HG03342 (cell line): ENCODE data around the gene FEZF1.

ENCODE experiments used
- ATAC-seq: cut with Tn5 transposase; IDR thresholded peaks from one replicate; pipeline ENCODE4 v1.9.1; 2021; ENCODE audit warnings: mild to moderate bottlenecking, moderate library complexity; ENCODE audit not compliant: unreplicated experiment

Gene FEZF1

DNA sequence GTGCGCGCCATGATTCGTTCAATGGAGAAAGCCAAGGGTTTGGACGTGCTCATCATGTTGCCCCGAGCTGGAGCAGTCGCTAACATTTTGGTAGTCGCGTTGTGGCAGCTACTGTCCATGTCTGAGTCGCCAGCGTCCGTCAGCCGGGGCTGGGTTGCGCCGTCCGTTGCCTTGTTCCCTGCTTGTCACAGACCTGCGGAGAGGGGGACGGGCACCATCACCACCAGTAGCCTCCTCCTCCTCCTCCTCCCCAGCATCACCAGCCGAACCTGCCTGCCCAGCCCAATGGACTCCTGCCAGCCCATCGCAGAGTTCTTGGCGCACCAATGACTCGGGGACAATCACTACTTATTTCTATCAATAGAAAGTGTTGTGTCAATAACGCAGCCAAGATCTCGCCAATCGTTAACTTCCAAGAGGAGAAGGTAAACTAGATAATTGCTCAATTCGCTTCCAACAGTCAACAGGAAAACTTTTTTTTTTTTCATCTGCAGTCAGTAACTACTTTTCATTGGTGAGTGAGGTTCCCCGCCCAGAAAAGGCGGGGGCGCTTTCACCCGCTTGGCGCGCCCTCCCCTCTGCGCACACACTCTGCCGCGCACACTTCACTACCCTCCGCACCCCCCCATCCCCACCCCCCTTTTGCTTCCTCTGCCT, at the start of gene FEZF1:
FEZF1 (minus strand) TSS at position 432 of the 657 bp plus-strand sequence; CDS start at position 119, 313 bp downstream.
- no peak for ATAC-seq

DNA sequence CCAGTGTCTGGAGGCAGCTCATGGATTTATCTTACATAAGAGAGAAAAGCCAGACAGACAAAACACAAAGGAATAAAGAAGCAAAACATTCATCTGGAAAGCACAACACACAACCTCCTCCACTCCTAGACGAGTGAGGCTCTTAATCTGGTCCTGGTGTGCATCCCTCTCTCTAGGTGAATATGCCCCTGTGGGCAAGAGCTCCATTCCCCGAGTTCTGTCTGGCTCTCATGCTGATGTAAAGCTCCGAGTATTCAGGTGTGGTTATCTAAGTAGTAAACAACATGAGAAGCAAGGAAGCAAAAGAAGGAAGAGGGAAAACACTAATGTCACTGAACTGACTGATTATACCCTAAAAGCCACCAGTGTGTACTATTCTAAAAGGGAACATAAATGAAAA, 47.9 kb upstream of the FEZF1 start:
- ATAC-seq: no peak

DNA sequence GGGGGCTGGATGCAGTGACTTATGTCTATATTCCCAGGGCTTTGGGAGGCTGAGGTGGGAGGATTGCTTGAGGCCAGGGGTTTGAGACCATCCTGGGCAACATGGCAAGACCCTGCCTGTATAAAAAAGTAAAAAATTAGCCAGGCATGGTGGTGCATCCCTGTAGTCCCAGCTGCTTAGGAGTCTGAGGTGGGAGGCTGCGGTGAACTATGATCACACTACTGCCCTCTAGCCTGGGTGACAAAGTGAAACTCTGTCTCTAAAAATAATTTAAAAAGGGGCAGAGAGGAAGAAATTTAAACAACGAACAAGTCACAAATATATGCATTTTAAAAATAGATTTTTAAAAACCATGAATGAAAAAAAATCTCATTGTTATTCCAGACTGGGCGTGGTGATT, 46.2 kb upstream of the FEZF1 start:
- ATAC-seq: no peak

DNA sequence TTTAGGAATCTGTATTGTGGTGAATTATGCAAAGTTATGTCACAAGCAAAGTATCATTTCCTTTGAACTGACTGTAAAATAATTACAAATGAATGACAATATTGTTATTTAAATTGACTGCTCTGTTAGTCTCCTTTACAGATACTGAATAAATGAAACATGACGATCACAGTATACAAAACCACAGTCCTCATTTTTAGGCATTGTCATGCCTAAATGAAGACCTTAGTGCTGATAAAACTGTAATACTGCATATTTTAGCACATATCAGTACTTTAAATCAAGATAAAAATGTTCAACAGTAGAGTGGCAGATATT, 39.7 kb upstream of the FEZF1 start:
- no peak for ATAC-seq

- ATAC-seq: no peak
These were observed 39.2 kb upstream of the FEZF1 start for GRCh38 chr7:122343601-122344302.

GRCh38 chr7:122340427-122340826, 35.9 kb upstream of the FEZF1 start:
- ATAC-seq: no peak

DNA sequence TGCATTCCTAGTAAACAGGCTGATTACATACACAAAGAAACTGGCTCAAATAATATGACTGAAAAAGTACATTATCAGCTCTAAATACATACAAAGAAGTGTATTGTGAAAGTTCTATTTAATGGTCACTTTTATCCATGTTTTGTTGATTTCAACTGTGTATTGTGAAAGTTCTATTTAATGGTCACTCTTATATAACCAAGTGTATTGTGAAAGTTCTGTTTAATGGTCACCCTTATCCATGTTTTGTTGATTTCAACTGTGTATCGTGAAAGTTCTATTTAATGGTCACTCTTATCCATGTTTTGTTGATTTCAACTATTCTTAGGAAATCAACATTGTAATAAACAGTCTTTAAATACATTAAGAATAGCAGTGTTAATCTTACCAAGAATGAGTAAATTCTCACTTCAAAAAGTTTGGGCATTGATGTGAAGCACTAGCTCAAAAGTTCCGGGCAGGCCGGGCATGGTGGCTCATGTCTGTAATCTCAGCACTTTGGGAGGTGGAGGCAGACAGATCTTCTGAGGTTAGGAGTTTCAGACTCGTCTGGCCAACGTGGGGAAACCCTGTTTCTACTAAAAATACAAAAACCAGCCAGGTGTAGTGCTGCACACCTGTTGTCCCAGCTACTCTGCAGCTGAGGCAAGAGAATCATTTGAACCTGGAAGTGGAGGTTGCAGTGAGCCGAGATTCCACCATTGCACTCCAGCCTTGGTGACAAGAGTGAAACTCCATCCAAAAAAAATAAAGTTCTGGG, 34.8 kb upstream of the FEZF1 start:
- ATAC-seq: no peak

- ATAC-seq: no peak
These were observed 32.5 kb upstream of the FEZF1 start for GRCh38 chr7:122337011-122337410.

DNA sequence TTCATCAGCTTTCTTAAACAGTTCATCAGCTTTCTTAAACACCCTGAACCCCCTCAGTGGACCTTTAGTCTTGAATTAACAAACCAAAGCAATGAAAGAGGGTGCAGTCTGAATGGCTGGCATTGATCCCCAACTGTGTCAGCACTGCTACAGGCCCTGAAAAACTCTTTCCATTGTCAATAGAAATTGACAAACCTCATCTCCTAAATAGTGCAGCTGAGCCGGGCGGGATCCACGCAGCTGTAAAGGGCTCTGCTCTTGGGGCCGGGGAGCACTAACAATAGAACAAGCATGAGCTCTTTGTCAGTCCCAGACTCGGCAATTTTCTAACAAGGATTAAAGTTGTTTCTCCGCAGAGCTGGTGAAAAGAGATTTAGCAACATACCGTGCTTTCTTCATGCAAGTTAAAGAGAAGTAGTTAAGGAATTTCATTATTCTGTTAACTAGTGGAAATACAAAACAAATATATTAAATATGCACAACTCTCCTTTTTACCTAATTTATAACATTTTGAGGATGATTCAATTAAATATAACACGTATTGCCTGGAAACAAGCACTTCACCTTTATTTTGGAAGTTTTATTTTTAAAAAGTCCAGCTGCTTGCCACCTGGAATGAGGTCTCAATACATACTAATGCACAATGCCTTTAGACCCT, 24.7 kb upstream of the FEZF1 start:
- ATAC-seq: no peak

DNA sequence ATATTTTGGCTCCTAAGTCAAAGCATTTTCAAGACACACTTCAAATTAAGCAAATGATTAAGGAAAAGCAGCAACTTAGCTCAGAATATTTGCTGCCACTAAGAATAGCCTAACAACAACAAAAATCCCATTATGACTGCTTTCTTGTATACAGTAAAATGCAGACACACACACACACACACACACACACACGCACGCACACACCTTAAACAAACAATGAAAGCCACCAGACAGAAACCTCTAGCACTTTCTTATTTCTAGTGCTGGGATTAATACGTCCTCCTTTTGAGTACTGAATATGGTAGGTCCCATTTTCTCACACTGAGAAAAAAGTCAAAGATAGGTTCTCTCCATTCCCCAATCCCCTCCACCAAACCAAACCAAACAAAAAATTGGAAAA, 23.4 kb upstream of the FEZF1 start:
- no peak for ATAC-seq

DNA sequence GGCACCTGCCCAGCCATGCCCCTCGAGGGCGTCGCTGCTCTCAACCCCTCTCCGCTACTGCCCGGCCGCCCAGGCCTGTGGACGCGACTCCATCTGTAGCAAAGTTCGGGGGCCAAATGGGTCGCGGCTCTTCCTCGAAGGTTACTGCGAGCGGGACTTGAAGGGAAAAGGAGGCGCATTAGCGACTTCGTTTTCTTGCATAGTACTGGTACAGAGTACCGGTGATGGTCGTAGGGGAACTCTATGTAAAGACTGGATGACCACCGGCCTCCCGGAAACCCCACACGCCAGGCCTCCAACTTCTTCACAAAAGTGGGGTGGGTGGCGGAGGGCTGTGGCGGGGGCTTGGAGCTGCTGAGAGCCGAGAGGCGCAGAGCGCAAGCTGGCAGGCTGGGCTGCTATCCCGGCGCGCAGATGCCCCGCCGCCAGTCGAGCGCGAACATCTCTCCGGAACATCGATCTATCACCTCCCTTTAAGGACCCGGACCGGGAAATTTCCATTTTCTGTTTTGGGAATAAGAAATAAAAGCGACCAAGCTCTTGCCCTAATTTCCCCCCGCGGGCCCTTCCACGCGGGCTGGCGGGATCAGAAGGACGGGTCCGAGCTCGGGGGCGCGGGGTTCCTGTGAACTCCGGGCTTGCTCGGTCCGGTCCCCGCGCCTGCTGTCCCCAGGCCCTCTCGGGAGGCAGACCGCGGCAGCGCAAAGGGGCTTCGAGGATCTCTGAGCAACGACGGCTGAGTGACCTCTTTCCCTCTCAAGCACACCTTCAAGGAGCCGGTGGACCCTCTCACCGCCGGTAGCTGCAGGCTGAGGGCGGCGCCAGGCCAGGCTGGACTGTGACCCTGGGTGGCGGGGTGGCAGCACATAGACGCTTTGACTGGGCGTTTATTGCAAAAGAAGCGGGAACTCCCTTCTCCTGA, 12.2 kb upstream of the FEZF1 start:
- ATAC-seq: no peak

DNA sequence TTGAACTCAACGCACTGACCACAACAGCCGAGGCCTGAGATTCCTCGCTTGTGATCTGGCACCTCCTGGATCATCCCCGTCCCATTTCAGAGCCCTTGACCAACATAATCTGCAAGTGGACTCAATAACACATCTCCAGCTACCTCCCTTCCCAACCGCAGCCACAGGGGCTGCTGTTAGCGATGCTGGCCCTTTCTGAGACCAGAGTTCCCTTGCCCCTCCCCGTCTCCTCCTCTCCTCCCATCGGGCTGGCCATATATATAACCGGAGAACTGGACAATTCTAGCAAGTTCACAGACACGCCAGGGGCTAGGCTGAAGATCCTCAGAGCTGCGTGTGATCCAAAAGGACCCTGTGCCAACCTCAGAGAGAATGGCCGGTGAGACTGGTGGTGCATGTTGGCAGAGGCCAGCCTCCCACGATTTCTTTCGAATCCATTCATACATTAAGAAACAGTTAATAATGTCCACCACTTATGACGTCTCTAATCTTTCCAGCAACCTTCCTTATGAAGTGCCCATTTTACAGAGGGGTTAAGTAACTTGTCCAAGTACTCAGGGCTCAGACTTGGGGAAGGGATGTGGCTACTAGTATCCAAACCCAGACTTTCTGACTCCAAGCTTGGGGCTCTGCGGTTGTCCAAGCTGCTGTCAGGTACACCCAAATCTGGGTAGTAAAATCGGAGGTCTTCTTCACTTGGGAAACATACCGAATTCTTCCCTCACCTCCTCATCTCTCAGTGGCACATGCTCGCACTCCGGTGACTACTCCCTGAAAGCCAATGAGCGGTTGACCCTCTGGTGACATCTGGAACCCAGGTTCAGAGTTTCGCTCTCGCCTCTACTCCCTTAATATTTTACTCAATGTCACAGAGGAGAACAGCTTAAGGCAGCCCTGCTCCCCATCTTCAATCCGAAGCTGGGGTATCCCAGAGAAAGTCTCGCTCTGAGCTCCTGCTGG, 11.2 kb upstream of the FEZF1 start:
- ATAC-seq: no peak

GRCh38 chr7:122314284-122314683, 9.7 kb upstream of the FEZF1 start:
- no peak for ATAC-seq

GRCh38 chr7:122312789-122313188, 8.2 kb upstream of the FEZF1 start:
- ATAC-seq: no peak

DNA sequence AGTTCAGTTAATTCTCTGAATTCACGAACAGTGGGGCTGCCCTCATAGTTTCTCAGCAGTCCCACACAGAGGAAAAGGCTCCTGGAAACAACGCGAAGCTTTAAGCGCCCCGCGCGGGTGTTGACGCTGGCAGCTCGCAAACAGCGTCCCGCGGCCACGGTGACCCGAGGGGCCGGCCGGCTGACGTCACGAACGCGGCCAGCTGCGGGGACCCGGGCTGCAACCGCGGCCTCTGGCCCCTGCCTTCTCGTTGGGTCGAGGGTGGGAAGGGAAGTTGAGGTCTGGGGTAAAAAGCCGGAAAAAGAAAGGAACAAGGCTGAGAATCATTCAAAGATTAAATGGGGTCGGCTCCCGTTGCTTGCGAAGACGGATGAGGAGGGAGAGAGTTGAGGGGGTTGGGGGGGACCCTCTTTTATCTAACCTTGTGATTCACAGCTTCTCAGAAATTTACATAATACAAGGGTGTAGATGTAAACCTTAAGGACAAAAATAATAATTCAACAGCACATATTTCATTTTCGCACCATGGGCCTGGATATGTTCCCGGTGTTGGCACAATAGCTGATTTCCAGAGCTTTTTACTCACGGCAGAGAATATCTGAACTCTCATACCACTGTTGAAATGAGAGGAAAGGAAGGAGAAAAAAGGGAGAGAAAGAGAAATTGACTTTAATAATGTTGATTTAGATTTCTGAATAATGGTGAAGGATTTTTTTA, 7.3 kb upstream of the FEZF1 start:
- no peak for ATAC-seq

- ATAC-seq: no peak
These were observed 6.6 kb upstream of the FEZF1 start for GRCh38 chr7:122311050-122311700.

- no peak for ATAC-seq
These were observed 5.8 kb upstream of the FEZF1 start for GRCh38 chr7:122310119-122311021.
